GM23248 (cell line): ENCODE measurements around the gene CRTC3. TPM values are rescaled to one million over a fixed set of nuclear protein-coding genes. Genes with fewer than 3 reads are reported as not detected.
"Not testable (repeated sequence)": the region's sequence is repeated elsewhere in the genome, so short reads cannot be mapped to it uniquely, and the experiment has no call there.

Experiments used
- DNase-seq: peaks from one replicate; pipeline ENCODE4 v3.0.0-alpha.2; 2015
- H2AFZ ChIP-seq: fragments of 200-600 bp; sonication (generic); 2 replicates; pipeline ENCODE4 v1.6.1; 2016; ENCODE audit warnings: antibody characterized with exemption
- H3F3A ChIP-seq: fragments of 200-600 bp; sonication (generic); 2 replicates; pipeline ENCODE4 v1.6.1; 2016; ENCODE audit warnings: mild to moderate bottlenecking, antibody characterized with exemption, mixed run types; ENCODE audit not compliant: insufficient read depth
- H3K27ac ChIP-seq: fragments of 200-600 bp; sonication (generic); 2 replicates; pipeline ENCODE4 v1.5.1; 2016; ENCODE audit warnings: mild to moderate bottlenecking
- H3K27me3 ChIP-seq: fragments of 200-600 bp; sonication (generic); replicated peaks from 2 replicates; pipeline ENCODE4 v1.6.1; 2016; ENCODE audit warnings: mild to moderate bottlenecking; ENCODE audit not compliant: insufficient read depth
- H3K36me3 ChIP-seq: fragments of 200-600 bp; sonication (generic); 2 replicates; pipeline ENCODE4 v1.6.1; 2016; ENCODE audit warnings: low read depth, mild to moderate bottlenecking
- H3K4me1 ChIP-seq: fragments of 200-600 bp; sonication (generic); 2 replicates; pipeline ENCODE4 v1.6.1; 2016; ENCODE audit warnings: mild to moderate bottlenecking; ENCODE audit not compliant: insufficient read depth
- H3K4me2 ChIP-seq: fragments of 200-600 bp; sonication (generic); one replicate; pipeline ENCODE4 v1.6.1; 2016; ENCODE audit warnings: mild to moderate bottlenecking; ENCODE audit not compliant: unreplicated experiment
- H3K4me3 ChIP-seq: fragments of 200-600 bp; sonication (generic); 2 replicates; pipeline ENCODE4 v1.5.1; 2016; ENCODE audit warnings: mild to moderate bottlenecking
- H3K79me2 ChIP-seq: fragments of 200-600 bp; sonication (generic); 2 replicates; pipeline ENCODE4 v1.6.1; 2016; ENCODE audit warnings: mild to moderate bottlenecking; ENCODE audit not compliant: insufficient read depth
- H3K9ac ChIP-seq: fragments of 200-600 bp; sonication (generic); 2 replicates; pipeline ENCODE4 v1.6.1; 2016; ENCODE audit warnings: mild to moderate bottlenecking
- H3K9me2 ChIP-seq: fragments of 200-600 bp; sonication (generic); 2 replicates; pipeline ENCODE4 v1.6.1; 2016; ENCODE audit warnings: mixed run types, mild to moderate bottlenecking, moderate library complexity; ENCODE audit not compliant: insufficient read depth
- H3K9me3 ChIP-seq: fragments of 200-600 bp; sonication (generic); one replicate; pipeline ENCODE4 v1.6.1; 2017; ENCODE audit warnings: low read depth
- H4K20me1 ChIP-seq: fragments of 200-600 bp; sonication (generic); 2 replicates; pipeline ENCODE4 v1.6.0; 2016; ENCODE audit not compliant: insufficient read depth
- EZH2 ChIP-seq: fragments of 200-600 bp; sonication (generic); IDR thresholded peaks from 2 replicates; pipeline ENCODE4 v1.6.1; 2018; ENCODE audit warnings: antibody characterized with exemption, mild to moderate bottlenecking; ENCODE audit not compliant: insufficient read depth, poor library complexity, severe bottlenecking
- EZH2phosphoT487 ChIP-seq: fragments of 200-600 bp; sonication (generic); IDR thresholded peaks from 2 replicates; pipeline ENCODE4 v1.6.1; 2018; ENCODE audit warnings: antibody characterized with exemption, moderate library complexity, mild to moderate bottlenecking, low read depth; ENCODE audit not compliant: insufficient read depth
- WGBS, 2 experiments: methylation state at CpG; one replicate each; pipeline ENCODE4 v1.1.6; 2015 to 2017; ENCODE audit warnings: low lambda C conversion rate in 2 of 2, low coverage in 1 of 2; ENCODE audit errors: missing lambda C conversion rate in 2 of 2; 5-methylcytosine and 5-hydroxymethylcytosine counted together
- in situ Hi-C: fragments of 300-500 bp; cut with MboI; formaldehyde crosslinking; loops from 2 replicates; pipeline ENCODE4 v1.15.0; 2020
- polyA plus RNA-seq: library from polyadenylated mRNA; unstranded; fragments of >200 nt; fragmentation: Nextera tagmentation; extraction: Ambion mirVana; gene quantifications from 2 replicates; pipeline ENCODE4 v1.2.1, GENCODE V29; 2016
- total RNA-seq: library from RNA; depleted of rRNA; stranded (reverse); fragments of >200 nt; shearing (Covaris generic); gene quantifications from 2 replicates; pipeline ENCODE4 v1.2.3, GENCODE V29; 2014

The CRTC3 gene
- total and polyA plus RNA-seq, 2 experiments from 2014 or later: 18.1 to 18.6 TPM

GRCh38 chr15:90684281-90684680 lies 154.6 kb downstream of the CRTC3 start:
- Histone ChIP-seq H2AFZ (no peak overlapping the region), H3K9me3 (no peaks in the 10 kb centered on the region), H3K4me2 (no peak overlapping the region), H3K79me2 (no peaks in the 10 kb centered on the region), H3K4me3 (no peak overlapping the region), H3F3A (peaks cover 25% of the 10 kb centered on the region), H3K27me3 (no peaks in the 10 kb centered on the region), H3K4me1 (peaks cover 22% of the 10 kb centered on the region), H3K27ac (no peak overlapping the region), H4K20me1 (no peaks in the 10 kb centered on the region), H3K36me3 (no peaks in the 10 kb centered on the region), H3K9me2 (no peaks in the 10 kb centered on the region), H3K9ac (no peak overlapping the region)
- in situ Hi-C loops: no loop called here
- TF ChIP-seq EZH2phosphoT487 (no peak), EZH2 (no peak)
- DNase-seq: no peak
- WGBS, 2 experiments: 95 to 96% methylated on average over 5 of the region's 5 CpGs

GRCh38 chr15:90685591-90686434 lies 156.1 kb downstream of the CRTC3 start:
- Histone ChIP-seq H3K4me3 (no peak overlapping the region), H3K36me3 (no peaks in the 10 kb centered on the region), H3K9ac (no peak overlapping the region), H3K4me2 (no peak overlapping the region), H2AFZ (no peak overlapping the region), H3K9me2 (no peaks in the 10 kb centered on the region), H3K27me3 (no peaks in the 10 kb centered on the region), H3K9me3 (no peaks in the 10 kb centered on the region), H4K20me1 (no peaks in the 10 kb centered on the region), H3K79me2 (no peaks in the 10 kb centered on the region), H3F3A (peaks cover 15% of the 10 kb centered on the region), H3K27ac (no peak overlapping the region), H3K4me1 (peaks cover 13% of the 10 kb centered on the region)
- in situ Hi-C loops: no loop called here
- no peak for TF ChIP-seq EZH2phosphoT487
- TF ChIP-seq EZH2: no peak
- 90 to 93% methylated on average over 11 of the region's 11 CpGs for WGBS, 2 experiments
- no peak for DNase-seq

- no peaks in the 10 kb centered on the region for H4K20me1 ChIP-seq
- no peak overlapping the region for H3K4me2 ChIP-seq
- no peaks in the 10 kb centered on the region for H3K9me3 ChIP-seq
- H3K36me3 ChIP-seq: no peaks in the 10 kb centered on the region
- no peak overlapping the region for H2AFZ ChIP-seq
- H3K27me3 ChIP-seq: no peaks in the 10 kb centered on the region
- TF ChIP-seq EZH2 (no peak), EZH2phosphoT487 (no peak)
- in situ Hi-C loops: no loop called here
- H3K9me2 ChIP-seq: no peaks in the 10 kb centered on the region
- no peak for DNase-seq
- H3F3A ChIP-seq: peaks cover 7% of the 10 kb centered on the region
- no peak overlapping the region for H3K9ac ChIP-seq
- whole genome bisulfite sequencing, 2 experiments: 95 to 98% methylated on average over 3 of the region's 3 CpGs
- no peaks in the 10 kb centered on the region for H3K79me2 ChIP-seq
- H3K4me3 ChIP-seq: no peak overlapping the region
- no peak overlapping the region for H3K27ac ChIP-seq
- H3K4me1 ChIP-seq: peaks cover 5% of the 10 kb centered on the region
These were observed 156.9 kb downstream of the CRTC3 start for GRCh38 chr15:90686435-90687218.

- H3K79me2 ChIP-seq, H2AFZ ChIP-seq, H4K20me1 ChIP-seq, H3K4me3 ChIP-seq, H3K4me2 ChIP-seq, H3K27ac ChIP-seq, H3K4me1 ChIP-seq, H3K9me2 ChIP-seq, in situ Hi-C loops, H3F3A ChIP-seq, H3K9ac ChIP-seq, H3K9me3 ChIP-seq, DNase-seq, H3K36me3 ChIP-seq, H3K27me3 ChIP-seq: not testable (repeated sequence)
- 77 to 81% methylated on average over 6 of the region's 6 CpGs for WGBS, 2 experiments
These were observed 159.7 kb downstream of the CRTC3 start for GRCh38 chr15:90689326-90689961.
